Activated naive CD4-positive, alpha-beta T cell (primary cell): ENCODE data around the gene ALOX5AP.

Experiments used
- DNase-seq, 4 experiments: peaks; one replicate each; lab custom pipeline; 2025; lab: John Stamatoyannopoulos, UW

ALOX5AP gene

DNA sequence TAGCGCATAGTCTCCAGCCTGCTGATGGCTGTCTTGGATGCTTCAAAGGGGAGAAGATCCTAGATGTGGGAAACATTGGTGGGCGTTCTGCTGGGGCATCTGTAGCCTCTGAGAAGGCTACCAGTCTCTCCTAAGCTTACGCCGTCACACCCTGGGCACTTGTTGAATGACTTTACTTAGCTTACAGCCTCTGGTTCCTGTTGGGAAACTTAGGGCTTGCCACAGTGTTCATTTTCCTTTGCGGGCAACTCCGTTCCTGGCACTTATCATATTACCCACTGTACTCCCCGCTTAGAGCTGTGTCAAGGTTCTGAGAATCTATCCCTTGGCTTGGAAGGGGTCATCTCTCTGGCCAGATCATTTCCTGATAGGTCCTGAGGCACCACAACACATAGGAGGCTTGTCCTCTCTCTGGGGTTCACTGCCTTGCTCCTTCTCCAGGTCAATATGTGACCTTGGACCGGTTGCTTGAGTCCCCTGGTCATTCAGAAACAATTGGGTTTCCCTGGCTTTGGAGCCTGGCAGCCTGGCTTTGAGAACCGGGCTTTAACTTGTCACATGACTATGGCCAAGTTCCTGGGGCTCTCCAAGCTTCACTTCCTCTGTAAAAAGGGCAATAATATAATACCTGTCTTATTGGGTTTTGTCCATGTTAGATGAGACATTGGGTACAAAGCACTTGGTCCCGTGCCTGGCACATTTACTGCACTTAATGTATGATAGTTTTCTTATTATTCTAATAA, 20.5 kb upstream of the ALOX5AP start:
- DNase-seq, result no peak

DNA sequence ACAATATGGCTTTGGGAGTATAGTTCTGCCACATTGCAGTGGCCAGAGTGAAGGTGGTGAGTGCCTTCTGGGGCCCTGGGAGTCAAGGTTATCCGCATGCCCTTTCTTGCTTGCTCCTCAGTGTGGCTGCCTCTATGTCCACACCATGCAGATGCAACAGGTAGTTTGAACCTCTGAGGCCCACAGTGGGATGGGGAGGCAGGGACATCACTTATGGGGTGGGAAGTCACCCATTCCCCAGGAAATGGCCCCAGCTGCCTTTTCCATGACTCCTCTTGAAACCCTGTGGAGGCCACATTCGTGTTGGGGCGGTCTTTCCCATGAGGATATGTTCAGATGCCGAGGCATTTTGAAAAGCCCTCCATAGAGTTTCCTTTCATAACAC, 20.0 kb upstream of the ALOX5AP start:
- no peak for DNase-seq

DNA sequence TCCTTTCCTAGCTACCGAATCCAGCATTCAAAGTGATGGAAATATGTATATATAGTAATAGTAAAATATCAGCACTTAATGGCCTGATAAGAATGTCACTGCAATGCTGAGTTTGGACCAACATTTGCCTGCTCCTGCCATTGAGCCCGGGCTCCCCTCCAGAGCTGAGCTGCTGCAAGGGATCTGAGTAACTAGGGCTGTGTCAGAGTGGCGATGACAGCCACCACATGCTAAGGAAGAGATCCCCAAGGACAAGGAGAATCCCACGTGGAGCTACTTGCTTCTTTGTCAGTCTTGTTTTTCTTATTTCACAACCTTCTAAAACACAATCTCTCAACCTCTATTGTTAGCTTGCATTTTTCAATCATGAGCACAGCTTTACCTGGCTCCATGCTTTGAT, 19.5 kb upstream of the ALOX5AP start:
- no peak for DNase-seq

DNA sequence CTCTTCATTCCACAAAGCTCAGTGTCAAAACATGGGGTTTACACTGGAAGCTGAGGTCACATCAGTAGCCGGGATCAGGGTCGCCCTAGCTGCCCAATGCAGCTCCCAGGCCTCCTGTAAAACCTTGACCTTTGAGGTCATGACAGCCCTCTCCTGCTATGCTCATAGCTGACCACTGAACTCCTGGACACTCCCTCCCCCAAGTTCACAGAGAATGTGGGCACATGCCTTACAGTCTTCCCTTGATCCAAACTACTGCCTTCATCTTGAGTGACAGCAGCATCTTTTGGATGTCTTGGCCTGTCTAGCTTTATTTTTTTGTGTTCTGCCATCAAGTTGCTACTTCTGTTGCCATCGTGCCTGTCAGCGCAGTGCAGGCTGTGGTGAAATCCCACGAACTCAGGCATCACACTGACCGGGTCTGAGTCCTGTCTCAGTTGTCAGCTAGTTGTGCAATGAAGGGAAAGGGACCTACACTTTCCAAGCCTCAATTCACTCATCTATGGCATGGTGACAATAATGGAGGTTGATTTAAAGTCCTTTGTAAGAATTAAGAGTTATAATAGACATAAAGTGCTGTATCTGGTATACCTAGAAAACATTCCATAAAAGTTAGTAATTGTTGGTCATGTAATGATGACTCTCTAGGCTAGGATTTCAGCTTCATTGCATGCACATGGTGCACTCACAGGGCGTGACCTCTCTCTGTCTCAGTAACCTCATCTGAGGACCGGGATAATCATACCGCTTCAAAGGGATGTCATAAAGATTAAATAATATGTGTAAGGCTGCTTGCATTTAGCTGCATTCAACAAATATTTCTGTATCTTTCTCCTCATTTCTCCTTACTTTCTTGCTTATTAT, 16.4 kb upstream of the ALOX5AP start:
- no peak for DNase-seq

DNA sequence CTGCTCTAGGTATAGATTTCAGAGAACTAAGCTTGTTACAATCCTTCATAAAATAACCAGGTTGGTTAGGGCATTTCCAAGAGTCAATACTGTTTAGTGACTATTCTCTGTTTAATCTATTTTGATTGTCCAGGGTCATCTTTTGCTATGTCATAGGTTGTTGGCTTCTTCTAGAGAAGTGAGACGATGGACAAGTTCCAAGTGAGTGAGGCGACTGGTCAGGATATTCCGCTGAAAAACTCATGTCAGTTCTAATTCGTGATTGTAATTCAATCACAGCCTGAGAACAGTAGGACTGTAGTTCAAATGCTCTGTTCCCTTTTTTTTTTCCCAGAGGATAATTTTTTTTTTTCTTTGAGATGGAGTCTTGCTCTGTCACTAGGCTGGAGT, 15.8 kb upstream of the ALOX5AP start:
- DNase-seq, result no peak

DNA sequence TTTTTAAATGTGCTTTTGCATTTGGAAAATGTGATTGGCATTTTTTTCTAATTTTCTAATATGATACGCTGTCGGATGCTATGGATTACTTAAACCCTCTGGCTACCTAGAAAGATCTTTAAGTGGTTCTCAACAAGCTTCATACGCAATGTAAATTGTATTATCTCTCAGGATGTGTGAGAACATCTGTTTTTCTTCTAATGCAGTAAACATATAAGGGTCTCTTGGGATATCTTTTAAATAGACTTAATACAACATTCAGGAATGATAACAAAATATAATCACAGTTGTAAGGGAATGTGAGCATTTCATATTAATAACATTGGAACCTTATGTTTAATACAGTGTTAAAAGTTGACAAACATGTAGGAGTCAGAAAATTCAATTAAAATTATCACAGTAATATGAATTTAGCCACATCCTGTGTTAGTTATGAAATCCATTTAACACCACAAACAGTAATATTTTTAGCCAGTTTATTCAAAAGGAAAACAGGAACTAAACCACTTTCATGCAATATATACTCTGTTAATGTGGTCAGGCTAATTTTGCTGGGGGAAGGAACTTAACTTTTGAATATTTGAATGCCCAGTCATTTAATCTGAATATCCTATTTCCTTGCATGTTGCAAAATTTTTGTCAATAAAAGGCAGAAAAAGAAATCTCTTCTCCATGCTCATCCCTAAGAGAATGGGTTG, 15.0 kb upstream of the ALOX5AP start:
- DNase-seq, result no peak

DNA sequence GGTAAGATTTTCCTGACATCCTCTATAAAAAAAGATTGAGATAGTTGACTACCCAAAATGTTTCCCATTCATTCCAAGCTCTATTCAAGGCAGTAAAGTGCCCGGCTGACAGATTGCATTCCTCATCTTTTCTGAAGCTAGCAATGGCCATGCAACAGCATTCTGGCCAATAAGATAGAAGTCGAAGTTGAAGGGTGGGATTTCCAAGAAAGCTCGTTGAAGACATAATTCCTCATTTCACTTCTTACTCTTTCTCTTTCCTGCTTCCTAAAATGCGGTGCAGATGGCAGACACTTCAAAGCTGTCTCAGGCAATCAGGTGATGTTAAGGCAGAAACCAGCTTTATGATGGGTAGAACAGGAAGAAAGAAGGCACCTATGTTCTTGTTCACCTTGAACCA, 13.4 kb upstream of the ALOX5AP start:
- no peak for DNase-seq

DNA sequence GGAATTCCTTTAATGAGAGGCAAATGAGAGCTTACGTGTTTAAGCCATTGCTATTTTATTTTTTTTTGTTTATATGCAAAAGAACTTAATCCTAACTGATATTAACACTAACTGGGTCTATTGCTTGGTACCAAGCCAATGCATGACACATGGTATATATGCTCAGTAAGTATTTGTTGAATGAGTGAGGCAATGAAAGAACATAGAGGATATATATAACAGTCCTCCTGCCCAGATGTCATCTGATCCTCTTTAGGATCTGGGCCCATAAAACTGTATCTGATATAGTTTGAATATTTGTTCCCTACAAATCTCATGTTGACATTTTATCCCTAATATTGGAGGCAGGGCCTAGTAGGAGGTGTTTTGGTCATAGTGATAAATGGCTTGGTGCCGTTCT, 13.0 kb upstream of the ALOX5AP start:
- no peak for DNase-seq

DNA sequence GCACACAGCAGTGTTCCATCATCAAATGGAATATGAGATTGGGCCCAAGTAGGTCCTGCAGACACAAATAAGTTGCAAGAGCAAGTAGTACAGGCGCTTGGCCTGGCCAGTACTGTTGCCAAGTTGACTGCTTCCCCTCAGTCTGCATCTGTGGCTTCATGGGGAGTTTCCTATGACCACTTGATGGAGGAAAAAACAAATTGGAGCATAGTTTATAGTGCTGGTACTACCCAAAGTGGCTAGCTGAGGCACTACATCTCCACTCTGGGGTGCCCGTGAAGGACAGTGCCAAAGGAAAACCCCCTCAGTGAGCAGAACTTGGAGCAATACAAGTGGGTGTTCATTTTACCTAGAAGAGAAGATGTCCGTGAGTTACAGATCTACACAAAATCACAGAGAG, 10.6 kb upstream of the ALOX5AP start:
- no peak for DNase-seq

DNA sequence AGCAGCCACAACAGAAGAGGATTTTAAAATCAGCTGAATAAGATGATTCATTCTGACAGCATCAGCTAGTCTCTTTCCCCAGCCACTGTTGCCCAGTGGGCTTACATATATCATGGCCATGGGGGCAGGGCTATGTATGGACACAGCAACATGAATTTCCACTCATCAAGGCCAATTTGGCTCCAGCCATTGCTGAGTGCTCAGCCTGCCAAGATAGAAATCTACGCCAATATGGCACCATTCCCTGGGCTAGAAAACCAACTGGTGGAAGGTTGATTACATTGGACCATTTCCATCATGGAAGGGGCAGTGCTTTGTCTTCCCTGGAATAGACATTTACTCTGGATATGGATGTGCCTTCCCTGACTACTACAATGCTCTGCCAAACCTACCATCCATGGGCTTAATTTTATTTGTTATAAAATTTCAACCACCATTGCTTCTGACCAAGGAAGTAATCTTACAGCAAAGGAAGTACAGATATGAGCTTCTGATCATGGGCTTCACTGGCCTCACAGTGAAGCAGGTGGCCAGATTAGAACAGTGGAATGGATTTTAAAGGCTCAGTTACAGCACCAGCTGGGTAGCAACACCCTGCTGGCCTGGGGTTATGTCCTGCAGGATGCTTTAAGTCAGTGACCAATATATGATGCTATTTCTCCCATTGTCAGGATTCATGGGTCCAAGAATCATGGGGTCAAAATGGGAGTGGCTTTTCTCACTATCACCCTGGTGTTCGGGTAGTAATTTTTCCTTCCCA, 9.8 kb upstream of the ALOX5AP start:
- DNase-seq, result no peak

DNA sequence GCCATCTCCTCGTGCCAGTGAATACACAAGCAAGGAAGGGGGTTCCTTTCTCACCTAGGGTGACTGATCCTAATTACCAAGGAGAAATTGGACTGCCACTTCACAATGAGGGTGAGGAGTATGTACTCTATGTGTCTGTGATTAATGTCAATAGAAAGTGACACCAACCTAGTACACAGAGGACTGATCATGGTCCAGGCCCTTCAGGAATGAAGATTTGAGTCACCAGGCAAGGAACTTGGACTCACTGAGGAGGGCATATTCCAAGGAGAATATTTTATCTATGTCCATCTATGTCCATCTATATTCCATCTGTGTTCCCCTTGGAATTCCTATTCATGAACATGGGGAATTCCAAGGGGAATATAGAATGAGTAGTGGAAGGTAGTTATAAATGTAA, 9.2 kb upstream of the ALOX5AP start:
- DNase-seq, result no peak

DNA sequence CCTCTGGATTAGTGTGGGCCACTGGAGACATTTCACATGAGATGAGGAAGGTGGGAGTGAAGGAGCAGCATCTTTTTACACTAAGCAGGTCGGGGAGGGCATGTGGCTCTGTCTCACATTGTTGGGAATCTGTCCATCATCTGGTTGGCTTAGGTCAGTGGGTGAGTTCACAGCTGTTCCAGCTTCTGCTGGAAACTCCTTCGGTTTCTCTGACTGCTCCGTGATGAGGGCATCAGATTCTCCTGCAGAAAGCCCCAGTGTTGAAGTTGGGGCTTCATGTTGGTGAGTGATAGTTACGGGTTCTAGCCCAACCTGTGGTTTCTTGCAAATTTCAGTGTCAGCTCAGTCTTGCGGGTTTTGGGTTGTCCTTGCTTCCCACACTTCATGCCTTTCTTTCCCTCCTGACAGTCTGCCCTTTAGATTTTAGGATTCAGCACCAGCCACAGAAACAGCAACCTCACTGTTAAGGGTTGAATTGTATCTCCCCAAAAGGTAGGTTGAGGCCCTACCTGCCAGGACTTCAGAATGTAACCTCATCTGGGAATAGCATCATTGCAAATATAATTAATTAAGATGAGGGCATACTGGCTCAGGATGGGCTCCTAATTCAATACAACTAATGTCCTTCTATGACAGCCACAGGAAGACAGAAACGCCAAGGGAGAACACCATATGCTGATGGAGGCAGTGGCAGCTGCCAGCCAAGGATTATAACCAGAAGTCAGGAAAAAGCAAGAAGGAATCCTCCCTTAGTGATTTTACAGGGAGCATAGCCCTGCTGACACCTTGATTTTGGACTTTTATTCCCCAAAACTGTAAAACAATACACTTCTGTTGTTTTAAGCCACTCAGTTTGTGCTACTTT, 7.6 kb upstream of the ALOX5AP start:
- no peak for DNase-seq

DNA sequence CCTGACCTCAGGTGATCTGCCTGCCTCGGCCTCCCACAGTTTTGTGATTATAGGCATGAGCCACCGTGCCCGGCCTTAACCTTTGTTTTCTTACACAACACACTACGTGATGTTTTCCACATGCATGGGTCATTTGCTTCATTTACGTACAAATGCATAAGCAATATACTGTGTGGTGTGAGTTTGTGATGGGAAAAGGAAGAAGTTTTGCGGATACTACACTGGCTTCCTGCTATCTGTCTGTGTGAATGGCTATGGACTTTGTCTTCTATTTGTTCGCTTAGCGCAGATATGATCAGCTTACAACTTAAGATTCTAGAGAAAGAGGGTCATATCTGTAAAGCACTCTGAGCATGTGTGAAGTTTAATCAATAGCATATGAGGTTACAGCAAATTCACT, 5.5 kb upstream of the ALOX5AP start:
- DNase-seq, result no peak

DNA sequence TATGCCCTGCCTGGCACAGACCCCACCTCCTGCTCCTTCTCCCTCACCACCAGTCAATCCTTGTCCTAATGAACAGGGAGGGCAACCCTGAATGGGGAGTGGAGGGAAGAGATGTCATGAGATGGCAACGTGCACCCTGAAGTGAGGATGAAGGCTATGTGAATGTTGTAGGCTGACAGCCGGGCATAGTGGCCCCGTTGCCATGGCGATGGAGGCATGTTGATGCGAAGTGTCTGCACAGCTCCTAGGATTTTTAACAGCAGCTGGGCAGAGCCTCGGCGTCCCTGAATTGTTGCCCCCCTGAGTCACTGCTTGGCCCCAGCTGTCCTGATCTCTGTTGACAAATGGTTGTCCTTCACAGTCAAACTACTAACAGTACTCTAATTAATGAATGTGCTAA, 4.8 kb upstream of the ALOX5AP start:
- DNase-seq, result no peak

DNA sequence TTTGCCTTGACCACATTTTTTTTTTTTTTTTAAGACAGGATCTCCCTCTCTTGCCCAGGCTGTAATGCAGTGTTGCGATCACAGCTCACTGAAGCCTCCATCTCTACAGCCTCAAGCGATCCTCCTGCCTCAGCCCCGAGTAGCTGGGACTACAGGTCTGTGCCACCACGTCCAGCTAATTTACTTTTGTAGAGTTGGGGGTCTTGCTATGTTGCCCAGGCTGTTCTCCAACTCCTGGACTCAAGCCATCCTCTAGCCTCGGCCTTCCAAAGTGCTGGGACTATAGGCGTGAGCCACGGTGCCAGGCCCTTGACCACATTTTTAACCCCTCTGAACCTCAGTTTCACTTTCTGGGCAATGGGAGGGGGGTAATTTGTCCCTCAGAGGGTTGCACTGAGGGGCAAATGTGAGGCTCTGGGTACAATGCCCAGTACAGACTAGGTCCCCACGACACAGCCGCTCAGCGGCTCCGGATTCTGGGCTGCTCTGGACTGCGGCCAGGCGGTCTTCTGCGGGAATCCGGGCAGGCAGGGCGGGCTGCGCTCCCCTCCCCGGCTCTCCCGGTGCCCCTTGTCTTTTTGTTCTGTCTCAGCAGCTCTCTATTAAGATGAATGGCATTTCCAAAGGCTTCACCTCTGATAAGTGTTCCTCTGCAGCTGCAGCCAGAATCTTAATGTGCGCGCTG, 3.8 kb upstream of the ALOX5AP start:
- no peak for DNase-seq

DNA sequence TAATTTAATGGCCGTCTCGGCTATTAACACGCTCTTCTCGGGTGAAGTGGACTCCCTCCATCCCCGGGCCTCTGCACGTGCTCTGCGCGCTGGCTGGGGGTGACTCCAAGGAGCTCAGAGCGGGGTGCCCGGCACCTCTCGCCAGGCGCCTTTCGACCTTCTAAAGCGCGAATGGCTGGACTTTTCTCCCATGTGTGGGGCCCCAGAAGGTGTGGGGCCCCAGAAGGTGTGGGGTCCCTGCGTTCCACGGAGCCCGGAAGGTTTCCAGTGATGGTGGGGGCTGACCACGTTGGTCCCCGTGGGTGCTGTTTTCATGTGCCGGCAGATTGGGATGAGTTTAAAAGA, 3.3 kb upstream of the ALOX5AP start:
- DNase-seq, result no peak

DNA sequence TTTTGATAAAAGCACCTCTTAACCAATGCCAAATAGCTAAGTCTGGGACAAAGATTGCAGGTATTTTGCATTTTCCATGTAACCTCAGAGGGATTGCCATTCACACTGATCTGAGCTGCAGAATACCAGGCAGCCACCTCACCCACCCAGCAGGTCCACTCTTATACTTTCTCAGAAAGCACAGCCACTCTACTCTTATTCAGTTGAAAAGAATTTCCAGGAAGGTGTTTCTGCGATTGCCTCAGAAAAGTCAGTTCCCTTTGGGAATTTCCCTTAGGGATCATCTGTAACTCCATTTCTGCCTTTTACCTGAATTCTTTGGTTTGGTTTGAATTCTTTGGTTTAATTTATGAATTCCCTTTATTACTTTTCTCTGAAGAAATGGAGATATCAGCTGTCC, 904 bp upstream of the ALOX5AP start:
- no peak for DNase-seq

DNA sequence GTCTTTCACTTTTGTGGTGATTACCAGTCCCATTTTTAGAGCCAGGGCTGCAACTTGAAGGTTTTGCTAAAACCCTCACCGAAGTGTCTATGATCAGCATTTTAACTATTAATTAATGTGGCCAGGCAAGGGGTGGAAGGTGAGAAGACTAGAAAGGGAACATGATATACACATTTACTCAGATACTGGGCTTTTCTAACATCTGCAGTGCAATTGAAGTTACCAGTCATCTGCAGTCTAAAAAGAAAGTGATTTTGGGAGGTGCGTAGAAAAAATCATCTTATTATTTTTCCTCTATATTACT, 481 bp downstream of the ALOX5AP start:
- no peak for DNase-seq

DNA sequence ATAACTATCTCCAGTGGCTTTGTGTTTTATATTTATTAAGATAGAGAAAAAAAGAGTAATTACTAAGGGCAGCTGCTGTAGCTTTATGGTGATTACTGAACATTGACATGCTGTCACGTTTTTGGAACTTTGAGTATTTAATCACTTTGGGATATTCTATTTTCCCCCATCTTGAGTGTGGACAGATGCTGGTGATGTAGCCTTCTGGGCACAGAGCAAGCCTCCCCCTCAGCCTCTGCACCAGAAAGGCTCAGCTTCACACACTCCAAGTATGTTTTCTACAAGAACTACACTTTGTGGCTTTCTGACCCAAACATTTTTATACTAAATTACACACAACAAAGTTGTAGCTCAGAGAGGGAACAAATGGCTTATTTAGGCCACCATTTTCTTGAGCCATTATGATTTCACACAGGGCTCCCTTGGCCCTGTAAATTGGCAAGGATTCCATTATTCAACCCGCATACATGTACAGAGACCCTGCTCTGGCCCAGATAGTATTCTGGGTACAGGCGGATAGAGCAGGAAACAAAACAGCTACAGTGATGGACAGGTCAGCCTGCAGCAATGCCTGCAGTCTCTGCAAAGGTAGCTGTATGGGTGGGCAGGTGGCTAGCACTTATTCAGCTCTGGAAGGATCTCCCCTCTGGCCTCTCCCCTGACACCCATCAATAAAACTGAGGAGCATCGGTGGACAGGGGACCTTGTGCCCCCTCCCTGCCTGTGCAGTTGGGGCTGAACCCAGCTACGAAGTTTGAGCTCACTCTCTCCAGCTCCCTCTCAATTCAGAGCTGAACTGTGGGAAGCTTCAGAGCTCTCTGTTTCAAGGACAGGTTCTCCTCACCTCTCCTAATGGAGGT, 1.3 kb downstream of the ALOX5AP start:
- DNase-seq, result no peak
